Cardiac fibroblast (primary cell): ENCODE results near the gene MYOM3.

Source experiments
- DNase-seq, 2 donors: peaks; one replicate each; pipeline versions ENCODE4 v3.0.0 to v3.0.0-alpha.2; 2010; ENCODE audit warnings: low read depth in 2 of 2
- H3K4me3 ChIP-seq, 2 donors: replicated peaks in 1 of 2; 1 replicate in 1 of 2; 2 replicates in 1 of 2; pipeline ENCODE4 v1.5.1; 2011; ENCODE audit warnings: low read depth in 2 of 2, low read length in 2 of 2, mild to moderate bottlenecking in 2 of 2, moderate library complexity in 1 of 2
- TF ChIP-seq, protein P1 (sequence below): IDR thresholded peaks from one replicate; pipeline ENCODE4 v1.5.1; 2011; ENCODE audit warnings: low read depth, mild to moderate bottlenecking, low read length, inconsistent platforms

The MYOM3 gene

DNA sequence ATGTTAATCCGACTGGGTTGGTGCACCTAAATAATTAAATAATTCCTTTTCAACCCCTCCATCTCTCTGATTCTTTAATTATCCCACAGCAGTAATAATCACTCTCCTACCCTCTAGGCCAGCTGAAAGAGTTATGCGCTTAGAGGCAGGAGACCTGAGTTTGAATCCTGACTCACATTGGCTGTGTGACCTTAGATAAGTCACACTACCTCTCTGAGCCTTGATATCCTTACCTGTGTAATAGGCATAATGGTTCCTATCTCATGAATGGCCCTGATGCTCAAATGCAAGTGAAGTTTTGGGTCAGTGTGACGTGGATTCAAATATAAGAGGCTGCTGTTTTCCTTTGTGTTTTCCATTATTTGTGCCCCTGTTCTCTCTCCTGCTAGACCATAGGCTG is 8.1 kb downstream of the MYOM3 start:
- TF ChIP-seq, protein P1, sequence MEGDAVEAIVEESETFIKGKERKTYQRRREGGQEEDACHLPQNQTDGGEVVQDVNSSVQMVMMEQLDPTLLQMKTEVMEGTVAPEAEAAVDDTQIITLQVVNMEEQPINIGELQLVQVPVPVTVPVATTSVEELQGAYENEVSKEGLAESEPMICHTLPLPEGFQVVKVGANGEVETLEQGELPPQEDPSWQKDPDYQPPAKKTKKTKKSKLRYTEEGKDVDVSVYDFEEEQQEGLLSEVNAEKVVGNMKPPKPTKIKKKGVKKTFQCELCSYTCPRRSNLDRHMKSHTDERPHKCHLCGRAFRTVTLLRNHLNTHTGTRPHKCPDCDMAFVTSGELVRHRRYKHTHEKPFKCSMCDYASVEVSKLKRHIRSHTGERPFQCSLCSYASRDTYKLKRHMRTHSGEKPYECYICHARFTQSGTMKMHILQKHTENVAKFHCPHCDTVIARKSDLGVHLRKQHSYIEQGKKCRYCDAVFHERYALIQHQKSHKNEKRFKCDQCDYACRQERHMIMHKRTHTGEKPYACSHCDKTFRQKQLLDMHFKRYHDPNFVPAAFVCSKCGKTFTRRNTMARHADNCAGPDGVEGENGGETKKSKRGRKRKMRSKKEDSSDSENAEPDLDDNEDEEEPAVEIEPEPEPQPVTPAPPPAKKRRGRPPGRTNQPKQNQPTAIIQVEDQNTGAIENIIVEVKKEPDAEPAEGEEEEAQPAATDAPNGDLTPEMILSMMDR: no peak
- H3K4me3 ChIP-seq: no peak overlapping the region
- no peak for DNase-seq

DNA sequence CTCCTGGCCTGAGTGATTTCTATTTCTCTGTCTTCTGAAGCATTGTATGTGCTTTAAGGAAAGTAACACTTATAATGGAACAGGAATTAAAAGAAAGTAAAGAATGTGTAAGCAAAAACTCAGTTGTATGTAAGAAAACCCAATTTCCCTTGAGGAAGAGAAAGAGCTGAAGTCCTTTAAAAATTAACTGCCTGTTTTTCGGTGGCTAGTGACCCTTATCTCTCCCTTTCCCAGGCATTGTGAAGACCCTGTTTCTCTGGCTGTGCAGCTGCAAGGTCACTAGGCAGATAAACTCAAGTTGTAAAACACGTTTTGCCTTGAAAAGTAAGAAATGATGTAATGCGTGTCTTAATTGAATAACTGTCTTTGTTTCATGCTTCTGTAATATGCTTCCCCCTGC is 8.5 kb downstream of the MYOM3 start:
- TF ChIP-seq, protein P1: no peak
- no peak overlapping the region for H3K4me3 ChIP-seq
- DNase-seq: no peak

DNA sequence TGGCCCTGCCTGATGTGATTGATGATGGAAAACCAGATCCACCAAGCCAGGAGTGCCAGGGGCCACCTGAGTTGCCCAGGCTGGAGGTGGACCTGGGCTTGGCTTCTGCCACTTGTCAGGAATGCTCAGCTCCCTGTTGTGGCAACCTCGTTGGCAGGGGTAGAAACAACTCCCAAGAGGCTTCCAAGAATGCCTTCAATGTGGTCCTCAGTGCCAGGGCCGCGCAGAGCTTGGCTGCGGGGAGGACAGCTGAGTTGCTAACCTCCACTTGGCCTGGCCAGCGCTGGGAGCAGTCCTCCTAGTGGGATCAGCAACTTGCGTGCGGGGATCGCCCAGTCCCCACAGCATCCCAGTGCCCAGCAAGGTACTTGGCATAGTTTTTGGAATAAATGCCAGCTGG is 9.0 kb downstream of the MYOM3 start:
- no peak overlapping the region for H3K4me3 ChIP-seq
- TF ChIP-seq, protein P1: no peak
- DNase-seq: peak in 1 of 2 donors; percentile 26

DNA sequence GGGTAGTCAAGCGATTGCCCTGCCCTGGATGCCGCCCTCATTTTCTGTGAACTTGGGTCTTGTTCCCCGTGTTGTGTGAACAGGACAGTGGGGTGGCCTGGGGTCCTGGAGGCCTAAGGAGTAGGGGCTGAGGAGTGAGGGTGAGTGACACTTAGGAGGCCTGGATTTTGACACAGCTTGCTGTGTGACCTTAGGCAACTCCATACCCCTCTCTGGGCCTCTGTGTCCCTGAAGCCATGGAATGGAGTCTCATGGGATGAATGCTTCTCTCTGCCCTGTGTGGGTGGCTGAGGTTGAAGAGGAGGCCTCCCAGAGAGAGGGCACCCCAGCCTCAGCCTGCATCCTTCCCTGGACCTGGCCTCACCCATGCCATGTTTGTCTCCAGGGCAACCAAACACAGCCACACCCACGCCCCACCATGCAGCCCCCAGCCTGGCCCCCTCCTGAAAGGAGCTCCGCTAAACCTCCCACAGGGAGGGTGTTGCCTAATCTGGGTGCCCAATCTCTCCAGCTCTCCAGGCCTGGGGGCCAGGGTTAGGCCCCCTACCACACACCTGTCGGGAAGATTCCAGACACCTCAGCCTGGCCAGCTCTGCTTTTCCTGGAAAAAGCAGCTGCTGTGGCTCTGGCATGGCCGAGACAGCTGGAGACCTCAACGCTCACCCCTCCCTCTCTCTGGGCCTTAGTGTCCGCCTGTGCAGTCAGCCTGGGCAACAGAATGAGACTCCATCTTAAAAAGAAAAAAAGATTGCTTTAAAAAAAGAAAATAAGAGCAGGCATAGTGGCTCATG is 9.9 kb downstream of the MYOM3 start:
- H3K4me3 ChIP-seq: no peak overlapping the region
- TF ChIP-seq, protein P1: no peak
- no peak for DNase-seq

DNA sequence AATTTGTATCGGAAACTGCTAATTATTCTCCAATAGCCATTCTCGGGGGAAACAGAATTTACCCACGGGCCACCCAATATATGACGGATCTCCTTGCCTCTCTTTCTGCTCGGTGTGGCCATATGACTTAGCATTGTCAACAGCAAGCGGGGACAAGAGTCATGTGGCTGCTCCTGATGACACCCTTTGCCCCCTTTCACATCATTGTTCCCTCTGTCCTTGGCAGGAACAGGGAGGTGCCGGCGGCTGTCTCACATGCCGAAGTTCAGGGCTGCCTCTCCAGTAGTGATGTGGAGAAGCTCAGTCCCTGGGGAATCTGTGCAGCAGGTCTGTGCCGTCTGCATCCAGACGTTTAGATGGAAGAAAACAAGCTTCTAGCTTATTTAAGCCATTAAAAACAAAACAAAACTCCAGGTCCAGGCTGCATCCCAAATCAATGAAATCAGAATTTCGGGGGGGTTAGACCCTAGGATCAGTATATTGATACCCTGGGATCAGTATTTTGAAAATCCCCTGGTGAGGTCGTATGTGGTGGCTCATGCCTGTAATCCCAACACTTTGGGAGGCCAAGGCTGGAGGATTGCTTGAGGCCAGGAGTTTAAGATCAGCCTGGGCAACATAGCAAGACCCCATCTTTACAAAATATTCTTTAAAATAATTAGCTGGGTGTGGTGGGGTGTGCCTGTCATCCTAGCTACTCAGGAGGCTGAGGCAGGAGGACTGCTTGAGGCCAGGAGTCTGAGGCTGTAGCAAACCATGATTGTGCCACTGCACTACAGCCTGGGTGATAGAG is 10.8 kb downstream of the MYOM3 start:
- no peak for DNase-seq
- no peak overlapping the region for H3K4me3 ChIP-seq
- TF ChIP-seq, protein P1: no peak

DNA sequence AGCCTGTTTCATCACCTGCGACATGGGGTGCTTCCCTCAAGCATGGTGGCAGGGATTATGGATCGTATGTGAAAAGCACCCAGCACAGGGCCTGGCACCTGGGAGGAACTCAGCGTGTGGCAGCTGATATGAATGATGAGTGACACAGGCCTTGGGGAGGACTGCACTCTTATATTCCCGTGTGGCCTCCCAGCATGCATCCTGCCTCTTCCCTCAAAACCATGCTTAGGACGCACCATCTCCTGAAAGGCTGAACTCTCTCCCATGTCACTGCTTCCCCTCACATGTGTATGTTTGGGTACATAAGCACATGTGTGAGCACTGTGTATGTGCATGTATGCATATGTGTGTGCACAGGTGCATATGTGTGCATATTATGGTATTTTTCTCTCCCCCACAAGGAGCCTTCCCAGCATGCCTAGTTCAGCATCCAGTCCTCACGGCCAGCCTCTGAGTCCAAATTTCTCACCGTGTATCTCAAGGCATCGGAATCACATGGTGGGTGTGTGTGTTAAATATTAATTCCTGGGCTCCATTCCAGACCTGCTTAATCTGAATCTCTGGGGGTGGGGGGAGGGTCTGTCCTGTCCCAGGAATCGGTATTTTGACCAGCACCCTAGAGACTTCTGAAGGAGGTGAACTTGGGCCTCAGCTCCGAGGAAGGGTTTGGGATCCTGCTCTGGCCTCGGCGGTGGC is 12.8 kb downstream of the MYOM3 start:
- DNase-seq: no peak
- TF ChIP-seq, protein P1: no peak
- H3K4me3 ChIP-seq: no peak overlapping the region
